Muscle layer of colon (tissue), 2 donors: ENCODE results near the gene RSAD2.

Experiments
- H3K27ac ChIP-seq: one replicate; pipeline ENCODE4 v1.7.0; 2013; ENCODE audit warnings: low read depth, mild to moderate bottlenecking, low read length, moderate library complexity
- H3K27me3 ChIP-seq, 2 donors: one replicate each; pipeline ENCODE4 v1.7.0; 2013; ENCODE audit warnings: low read length in 2 of 2, mild to moderate bottlenecking in 2 of 2; ENCODE audit not compliant: insufficient read depth in 2 of 2, control insufficient read depth in 1 of 2
- H3K36me3 ChIP-seq: one replicate; pipeline ENCODE4 v1.7.0; 2013; ENCODE audit warnings: mild to moderate bottlenecking, low read length; ENCODE audit not compliant: insufficient read depth
- H3K4me1 ChIP-seq: one replicate; pipeline ENCODE4 v1.7.0; 2013; ENCODE audit warnings: mild to moderate bottlenecking, low read length; ENCODE audit not compliant: insufficient read depth
- H3K4me3 ChIP-seq, 2 donors: one replicate each; pipeline ENCODE4 v1.7.0; 2013; ENCODE audit warnings: low read length in 2 of 2, low read depth in 1 of 2, mild to moderate bottlenecking in 1 of 2, moderate library complexity in 1 of 2
- H3K9ac ChIP-seq: one replicate; pipeline ENCODE4 v1.7.0; 2013; ENCODE audit warnings: low read length
- H3K9me3 ChIP-seq: one replicate; pipeline ENCODE4 v1.7.0; 2013; ENCODE audit warnings: mild to moderate bottlenecking, low read length
- donor health status: abdominal sarcoma.
- donor health status: Adenocarcinoma of cecum.

Gene RSAD2, protein sequence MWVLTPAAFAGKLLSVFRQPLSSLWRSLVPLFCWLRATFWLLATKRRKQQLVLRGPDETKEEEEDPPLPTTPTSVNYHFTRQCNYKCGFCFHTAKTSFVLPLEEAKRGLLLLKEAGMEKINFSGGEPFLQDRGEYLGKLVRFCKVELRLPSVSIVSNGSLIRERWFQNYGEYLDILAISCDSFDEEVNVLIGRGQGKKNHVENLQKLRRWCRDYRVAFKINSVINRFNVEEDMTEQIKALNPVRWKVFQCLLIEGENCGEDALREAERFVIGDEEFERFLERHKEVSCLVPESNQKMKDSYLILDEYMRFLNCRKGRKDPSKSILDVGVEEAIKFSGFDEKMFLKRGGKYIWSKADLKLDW

DNA sequence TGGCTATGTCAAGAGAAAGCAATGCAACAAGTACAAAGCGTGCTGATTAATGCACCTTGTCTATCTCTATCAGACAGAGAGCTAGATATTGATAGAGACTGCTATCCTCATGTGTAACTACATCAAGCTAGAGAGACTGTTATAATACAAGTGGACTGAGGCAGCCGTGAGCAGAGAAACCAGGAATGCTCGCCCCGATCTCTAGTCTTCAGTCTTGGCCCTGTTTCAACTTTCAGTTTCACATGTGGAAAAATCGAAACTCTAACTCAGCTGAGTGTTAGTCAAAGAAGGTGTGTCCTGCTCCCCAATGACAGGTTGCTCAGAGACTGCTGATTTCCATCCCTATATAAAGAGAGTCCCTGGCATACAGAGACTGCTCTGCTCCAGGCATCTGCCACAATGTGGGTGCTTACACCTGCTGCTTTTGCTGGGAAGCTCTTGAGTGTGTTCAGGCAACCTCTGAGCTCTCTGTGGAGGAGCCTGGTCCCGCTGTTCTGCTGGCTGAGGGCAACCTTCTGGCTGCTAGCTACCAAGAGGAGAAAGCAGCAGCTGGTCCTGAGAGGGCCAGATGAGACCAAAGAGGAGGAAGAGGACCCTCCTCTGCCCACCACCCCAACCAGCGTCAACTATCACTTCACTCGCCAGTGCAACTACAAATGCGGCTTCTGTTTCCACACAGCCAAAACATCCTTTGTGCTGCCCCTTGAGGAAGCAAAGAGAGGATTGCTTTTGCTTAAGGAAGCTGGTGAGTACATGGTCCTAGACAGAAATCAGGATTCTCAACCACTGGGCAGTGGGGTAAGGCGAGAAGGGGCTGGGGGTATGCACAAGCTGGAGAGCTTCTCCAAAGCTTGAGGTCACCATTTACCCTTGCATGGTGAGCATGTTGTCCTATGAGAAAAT, at the start of gene RSAD2:
RSAD2 (plus strand) TSS at position 376 of the 903 bp plus-strand sequence; CDS start at position 400, 24 bp downstream.
- Histone ChIP-seq H3K27me3 (no peaks in the 10 kb centered on the region), H3K36me3 (no peaks in the 10 kb centered on the region), H3K4me3 (peak within 1 kb of the TSS; percentile 65 to 66), H3K4me1 (peaks cover 9% of the 10 kb centered on the region), H3K9me3 (no peaks in the 10 kb centered on the region), H3K27ac (peak within 1 kb of the TSS; percentile 75), H3K9ac (peak within 1 kb of the TSS; percentile 45)

DNA sequence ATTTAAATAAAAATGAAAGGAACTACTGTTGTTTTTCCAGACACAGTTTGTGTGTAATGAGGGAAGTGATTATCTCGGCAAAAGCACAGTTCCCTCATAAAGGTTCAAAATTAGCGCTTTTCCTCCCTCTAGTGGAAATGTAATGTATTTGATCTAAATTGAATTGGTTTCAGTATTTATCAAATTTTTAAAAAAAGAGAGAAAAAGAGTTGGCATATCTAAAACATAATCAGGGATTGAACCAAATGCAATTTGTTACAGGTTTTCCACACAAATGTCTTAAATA, 49.3 kb upstream of the RSAD2 start:
- Histone ChIP-seq H3K27me3 (no peaks in the 10 kb centered on the region), H3K9ac (no peak overlapping the region), H3K4me3 (no peak overlapping the region), H3K27ac (no peak overlapping the region), H3K36me3 (no peaks in the 10 kb centered on the region), H3K4me1 (peaks cover 5% of the 10 kb centered on the region), H3K9me3 (no peaks in the 10 kb centered on the region)

DNA sequence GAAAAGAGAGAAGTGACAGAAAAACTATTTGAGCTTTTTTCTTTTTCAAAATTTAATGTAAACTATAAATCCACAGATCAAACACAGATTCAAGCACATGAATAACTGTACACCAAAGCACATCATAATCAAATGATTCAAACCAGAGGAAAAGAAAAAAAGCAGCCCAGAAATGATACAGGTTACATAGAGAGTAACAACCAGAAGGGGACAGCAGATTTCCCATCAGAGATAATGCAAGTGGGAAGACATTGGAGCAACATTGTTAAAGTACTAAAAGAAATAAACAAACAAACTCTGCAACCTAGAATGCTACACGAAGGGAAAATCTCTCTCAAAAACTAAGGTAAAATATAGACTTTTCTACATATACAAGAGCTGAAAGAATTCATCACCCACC, 46.3 kb upstream of the RSAD2 start:
- Histone ChIP-seq H3K4me1 (peaks cover 5% of the 10 kb centered on the region), H3K4me3 (no peak overlapping the region), H3K36me3 (no peaks in the 10 kb centered on the region), H3K27ac (no peak overlapping the region), H3K27me3 (no peaks in the 10 kb centered on the region), H3K9me3 (no peaks in the 10 kb centered on the region), H3K9ac (no peak overlapping the region)

DNA sequence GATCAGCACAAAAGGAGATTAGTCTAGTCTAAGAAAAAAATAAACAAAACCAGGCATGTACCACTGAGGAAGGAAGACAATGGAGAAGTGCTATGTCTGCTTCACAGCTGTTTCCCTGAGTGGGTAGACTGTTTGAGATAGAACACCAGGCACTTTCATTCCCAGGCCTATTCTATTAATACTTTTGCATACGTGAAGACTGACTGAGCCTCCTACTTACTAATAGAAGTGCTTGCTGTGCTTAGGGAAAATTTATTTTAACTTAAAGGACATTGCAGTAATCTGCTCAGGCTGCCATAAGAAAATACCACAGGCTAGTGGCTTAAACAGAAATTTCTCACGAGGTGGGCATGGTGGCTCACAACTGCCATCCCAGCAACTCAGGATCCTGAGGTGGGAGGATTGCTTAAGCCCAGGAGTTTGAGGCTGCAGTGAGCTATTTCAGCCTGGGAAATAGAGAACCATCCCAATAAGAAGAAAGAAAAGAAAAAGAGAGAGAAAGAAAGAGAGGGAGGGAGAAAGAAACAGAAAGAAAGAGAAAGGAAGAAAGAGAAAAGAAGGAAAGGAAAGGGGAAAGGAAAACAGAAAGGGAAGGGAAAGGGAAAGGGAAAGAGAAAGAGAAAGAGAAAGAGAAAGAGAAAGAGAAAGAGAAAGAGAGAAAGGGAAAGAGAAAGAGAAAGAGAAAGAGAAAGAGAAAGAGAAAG, 44.8 kb upstream of the RSAD2 start:
- H3K27ac ChIP-seq: no peak overlapping the region
- no peak overlapping the region for H3K4me3 ChIP-seq
- no peaks in the 10 kb centered on the region for H3K27me3 ChIP-seq
- H3K9me3 ChIP-seq: no peaks in the 10 kb centered on the region
- H3K4me1 ChIP-seq: peaks cover 4% of the 10 kb centered on the region
- no peak overlapping the region for H3K9ac ChIP-seq
- H3K36me3 ChIP-seq: no peaks in the 10 kb centered on the region

DNA sequence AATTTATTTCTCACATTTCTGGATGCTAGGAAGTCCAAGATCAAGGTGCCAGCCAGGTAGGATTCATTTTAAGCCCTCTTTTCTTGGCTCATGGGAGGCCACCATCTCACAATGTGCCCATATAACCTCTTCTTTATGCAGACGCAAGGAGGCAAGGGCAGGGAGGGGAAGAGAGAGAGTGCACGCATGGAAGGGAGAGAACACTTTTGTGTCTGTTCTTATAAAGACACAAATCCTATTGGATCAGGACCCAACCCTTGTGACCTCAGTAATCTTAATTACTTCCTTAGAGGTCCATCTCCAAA, 44.3 kb upstream of the RSAD2 start:
- Histone ChIP-seq H3K27me3 (no peaks in the 10 kb centered on the region), H3K4me3 (no peak overlapping the region), H3K27ac (no peak overlapping the region), H3K9me3 (no peaks in the 10 kb centered on the region), H3K36me3 (no peaks in the 10 kb centered on the region), H3K4me1 (no peaks in the 10 kb centered on the region), H3K9ac (no peak overlapping the region)

DNA sequence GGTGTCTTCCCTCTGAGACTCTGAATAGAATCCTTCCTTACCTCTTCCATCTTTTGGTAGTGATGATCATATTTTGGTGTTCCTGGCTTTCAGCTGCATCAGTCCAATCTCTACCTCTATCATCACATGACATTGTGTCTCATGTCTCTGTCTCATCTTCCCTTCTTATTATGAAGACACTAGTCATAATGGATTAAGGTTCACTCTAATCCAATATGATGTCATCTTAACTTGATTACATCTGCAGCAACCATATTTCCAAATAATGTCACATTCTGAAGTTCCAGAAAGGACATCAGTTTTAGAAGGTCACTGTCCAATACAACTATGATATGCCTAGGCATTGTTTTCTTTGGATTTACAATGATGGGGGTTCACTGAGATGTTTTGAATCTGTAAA, 43.4 kb upstream of the RSAD2 start:
- H3K27me3 ChIP-seq: no peaks in the 10 kb centered on the region
- H3K4me3 ChIP-seq: no peak overlapping the region
- no peaks in the 10 kb centered on the region for H3K9me3 ChIP-seq
- no peaks in the 10 kb centered on the region for H3K4me1 ChIP-seq
- H3K27ac ChIP-seq: no peak overlapping the region
- no peak overlapping the region for H3K9ac ChIP-seq
- H3K36me3 ChIP-seq: no peaks in the 10 kb centered on the region

DNA sequence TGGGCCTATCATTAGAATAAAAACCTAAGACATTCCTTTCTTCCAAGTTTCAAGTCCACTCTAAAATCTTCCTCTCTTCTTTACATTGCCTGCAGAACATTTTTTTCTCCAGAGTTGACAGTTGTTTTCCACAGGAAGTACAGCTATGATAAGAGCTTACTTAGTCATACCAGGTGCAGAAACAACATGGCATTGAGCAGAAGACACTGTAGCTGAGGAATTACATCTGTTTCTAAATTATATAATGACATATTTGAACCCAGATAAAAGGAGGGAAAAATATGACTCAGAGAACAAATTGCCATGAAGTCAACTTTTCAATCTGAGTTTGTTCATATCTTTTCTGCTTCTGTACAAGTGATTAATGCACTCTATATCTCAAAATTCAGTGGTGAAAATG, 42.1 kb upstream of the RSAD2 start:
- Histone ChIP-seq H3K27me3 (no peaks in the 10 kb centered on the region), H3K4me1 (no peaks in the 10 kb centered on the region), H3K4me3 (no peak overlapping the region), H3K27ac (no peak overlapping the region), H3K36me3 (no peaks in the 10 kb centered on the region), H3K9me3 (no peaks in the 10 kb centered on the region), H3K9ac (no peak overlapping the region)

DNA sequence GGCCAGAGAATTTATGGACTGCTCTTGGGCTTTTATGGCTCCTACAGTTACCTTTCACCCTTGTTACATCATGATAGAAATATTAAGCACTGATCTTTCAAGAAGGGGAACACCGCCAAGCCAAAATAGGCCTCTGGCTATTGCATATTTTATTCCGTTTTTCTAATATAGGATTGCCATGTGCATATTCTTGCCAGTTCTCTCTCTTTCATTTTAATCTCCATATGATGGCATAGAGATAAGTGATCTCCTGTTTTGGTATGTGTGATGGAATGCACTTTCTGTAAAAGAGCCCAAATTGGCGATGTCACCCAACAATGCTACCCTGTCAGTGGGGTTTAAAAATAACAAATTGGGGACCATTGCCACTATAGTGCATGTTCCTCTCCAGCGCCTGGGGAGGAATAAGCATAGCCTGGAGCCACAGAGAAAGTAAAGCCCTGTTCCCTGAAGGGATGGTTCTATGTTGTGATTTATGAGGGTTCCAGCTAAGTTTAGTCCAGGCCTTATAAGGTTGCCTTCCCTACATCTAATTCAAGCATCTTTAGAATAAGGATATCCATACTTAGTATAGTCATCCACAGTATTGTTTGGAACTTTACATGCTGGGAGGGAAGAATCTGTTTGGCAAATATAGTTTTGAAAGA, 38.8 kb upstream of the RSAD2 start:
- Histone ChIP-seq H3K27ac (no peak overlapping the region), H3K4me3 (no peak overlapping the region), H3K9ac (no peak overlapping the region), H3K9me3 (peaks cover 9% of the 10 kb centered on the region), H3K36me3 (no peaks in the 10 kb centered on the region), H3K4me1 (no peaks in the 10 kb centered on the region), H3K27me3 (no peaks in the 10 kb centered on the region)

DNA sequence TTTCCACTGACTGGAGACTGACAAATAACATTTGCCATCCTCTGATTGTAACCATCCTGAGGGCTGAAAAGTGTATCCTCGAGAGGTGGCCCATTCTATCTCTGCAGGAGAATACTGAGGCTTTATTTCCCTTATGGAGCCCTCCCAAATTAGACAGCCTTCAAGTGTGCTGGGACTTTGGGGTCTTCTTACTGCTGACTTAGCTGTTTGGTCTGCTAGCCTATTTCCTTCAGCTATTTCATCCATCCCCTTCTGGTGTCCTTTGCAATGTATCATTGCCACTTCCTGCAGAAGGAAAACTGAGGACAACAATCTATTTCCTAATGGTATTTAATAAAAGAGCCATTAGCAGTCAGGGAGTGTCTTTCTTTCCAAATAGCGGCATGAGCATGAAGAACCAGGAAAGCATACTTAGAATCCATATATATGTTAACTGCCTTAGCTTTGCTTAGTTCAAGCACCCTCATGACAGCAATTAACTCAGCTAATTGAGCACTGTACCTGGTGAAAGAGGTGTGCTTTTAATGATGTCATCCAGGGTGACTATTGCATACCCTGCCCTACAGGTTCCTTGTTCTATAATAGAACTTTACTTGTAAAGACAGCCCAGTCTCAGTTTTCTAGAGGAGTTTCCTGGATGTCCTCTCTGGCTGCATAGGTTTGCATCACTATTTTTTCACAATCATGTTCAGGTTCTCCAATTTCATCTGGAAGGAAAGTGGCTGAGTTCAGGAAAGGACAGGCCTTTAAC, 35.9 kb upstream of the RSAD2 start:
- H3K4me1 ChIP-seq: no peaks in the 10 kb centered on the region
- peaks cover 32% of the 10 kb centered on the region for H3K9me3 ChIP-seq
- no peaks in the 10 kb centered on the region for H3K36me3 ChIP-seq
- H3K27ac ChIP-seq: no peak overlapping the region
- no peak overlapping the region for H3K4me3 ChIP-seq
- H3K9ac ChIP-seq: no peak overlapping the region
- H3K27me3 ChIP-seq: no peaks in the 10 kb centered on the region

DNA sequence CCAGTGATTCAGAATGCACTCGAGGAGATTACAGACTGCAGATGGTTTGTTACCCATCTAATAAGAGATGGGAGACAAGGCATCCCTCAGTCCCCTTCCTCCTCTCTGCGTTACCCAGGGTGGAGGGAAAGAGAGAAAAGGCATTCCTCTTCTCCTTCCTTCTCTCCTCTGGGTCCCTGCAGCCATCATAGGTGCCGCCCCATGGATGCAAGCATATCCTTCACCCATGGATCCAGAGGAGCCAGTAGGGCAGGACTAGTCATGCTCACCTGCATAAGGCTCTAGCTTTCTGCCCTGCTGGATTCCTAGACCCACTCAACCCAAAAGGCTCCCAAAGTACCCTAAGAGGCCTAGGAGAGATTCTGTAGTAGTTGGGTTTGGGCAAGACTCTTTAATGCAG, 32.3 kb upstream of the RSAD2 start:
- Histone ChIP-seq H3K27me3 (no peaks in the 10 kb centered on the region), H3K9ac (no peak overlapping the region), H3K4me3 (no peak overlapping the region), H3K36me3 (peaks cover 7% of the 10 kb centered on the region), H3K4me1 (no peaks in the 10 kb centered on the region), H3K27ac (no peak overlapping the region), H3K9me3 (peaks cover 44% of the 10 kb centered on the region)

DNA sequence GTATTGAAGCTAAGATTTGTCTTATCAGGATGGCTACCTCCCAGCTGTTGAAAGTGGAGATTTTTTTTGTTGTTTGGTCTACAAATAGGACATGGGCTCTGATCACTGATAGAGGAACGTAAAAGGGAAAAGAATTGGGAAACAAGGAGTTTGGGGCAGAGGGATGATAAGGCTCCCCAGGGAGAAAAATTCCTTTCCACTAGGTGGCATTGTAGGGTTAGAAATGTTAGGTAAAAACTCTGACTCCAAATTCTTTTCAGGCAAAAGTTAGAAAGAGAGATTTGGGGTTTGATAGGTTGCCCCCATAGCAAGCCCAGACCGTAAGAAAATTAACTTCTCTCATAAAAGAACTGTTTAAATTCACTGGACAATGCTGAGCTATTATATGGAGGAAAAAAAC, 31.7 kb upstream of the RSAD2 start:
- peaks cover 7% of the 10 kb centered on the region for H3K36me3 ChIP-seq

More for the DNA sequence above, 31.7 kb upstream of the RSAD2 start:
- Histone ChIP-seq H3K4me3 (no peak overlapping the region), H3K9ac (no peak overlapping the region), H3K9me3 (peaks cover 44% of the 10 kb centered on the region), H3K27me3 (no peaks in the 10 kb centered on the region), H3K4me1 (no peaks in the 10 kb centered on the region), H3K27ac (no peak overlapping the region)
